Panc1 (cell line): ENCODE data around the gene ARMC2. TPM values are rescaled to one million over a fixed set of nuclear protein-coding genes. Genes with fewer than 3 reads are reported as not detected.

Source experiments
- ATAC-seq: fragments of 200-7000 bp; cut with Tn5 transposase; 2 replicates; pipeline ENCODE4 v1.9.1; 2020; ENCODE audit warnings: mild to moderate bottlenecking, moderate library complexity
- BruUV-seq: library from RNA; stranded (reverse); fragments of 400-500 nt; replicated peaks from 2 replicates; lab custom pipeline; 2021; lab: Mats Ljungman, UMichigan
- CTCF ChIA-PET: fragments of 300-600 bp; sonication (Branson Sonifier 250); formaldehyde crosslinking; loops from one replicate; lab custom pipeline; 2022; ENCODE audit warnings: antibody characterized with exemption; lab: Charles Lee
- POLR2A ChIA-PET: fragments of 300-600 bp; sonication (Branson Sonifier 250); formaldehyde crosslinking; loops from one replicate; lab custom pipeline; 2022; ENCODE audit warnings: antibody characterized with exemption; lab: Charles Lee
- DNase-seq: peaks from one replicate; pipeline ENCODE4 v3.0.0-alpha.2; 2010; ENCODE audit warnings: low read depth, low spot score
- H3K27ac ChIP-seq: 2 replicates; pipeline ENCODE4 v1.5.1; 2011; ENCODE audit warnings: mild to moderate bottlenecking, low read length, inconsistent platforms
- H3K27me3 ChIP-seq: fragments of 200-500 bp; sonication (Bioruptor generic); 2 replicates; pipeline ENCODE4 v1.6.0; 2014; ENCODE audit warnings: low read length, inconsistent platforms; ENCODE audit not compliant: control insufficient read depth, insufficient read depth
- H3K36me3 ChIP-seq: fragments of 200-500 bp; sonication (Bioruptor generic); 2 replicates; pipeline ENCODE4 v1.5.1; 2014; ENCODE audit warnings: inconsistent platforms, mild to moderate bottlenecking, low read length, moderate library complexity; ENCODE audit not compliant: control insufficient read depth, insufficient read depth
- H3K4me1 ChIP-seq: 2 replicates; pipeline ENCODE4 v1.5.1; 2011; ENCODE audit warnings: inconsistent platforms, mild to moderate bottlenecking, low read length, moderate library complexity; ENCODE audit not compliant: control insufficient read depth, insufficient read depth
- H3K4me3 ChIP-seq, 2 experiments: 2 replicates each; pipeline ENCODE4 v1.5.1; 2011 to 2012; ENCODE audit warnings: low read depth in 2 of 2, low read length in 2 of 2, mild to moderate bottlenecking in 2 of 2, inconsistent platforms in 1 of 2, moderate library complexity in 1 of 2
- H3K9me3 ChIP-seq: fragments of 200-500 bp; sonication (Bioruptor generic); 2 replicates; pipeline ENCODE4 v1.5.1; 2014; ENCODE audit warnings: low read depth, mild to moderate bottlenecking, inconsistent platforms, low read length, moderate library complexity; ENCODE audit not compliant: control insufficient read depth, insufficient read depth
- CTCF ChIP-seq: fragments of 450-650 bp; IDR thresholded peaks from 2 replicates; pipeline ENCODE4 v1.5.1; 2017; ENCODE audit warnings: mild to moderate bottlenecking
- POLR2AphosphoS5 ChIP-seq: IDR thresholded peaks from 2 replicates; pipeline ENCODE4 v1.6.1; 2012; ENCODE audit warnings: mild to moderate bottlenecking, low read depth, low read length, moderate library complexity
- REST ChIP-seq, 2 experiments: IDR thresholded peaks; 2 replicates each; pipeline ENCODE4 v1.6.1; 2011 to 2012; ENCODE audit warnings: low read depth in 2 of 2, control low read depth in 1 of 2, low read length in 1 of 2, mild to moderate bottlenecking in 1 of 2, moderate library complexity in 1 of 2; ENCODE audit not compliant: insufficient read depth in 1 of 2
- SIN3A ChIP-seq: IDR thresholded peaks from 2 replicates; pipeline ENCODE4 v1.6.1; 2012; ENCODE audit warnings: low read depth, mild to moderate bottlenecking, low read length, moderate library complexity, borderline replicate concordance; ENCODE audit not compliant: insufficient read depth
- TCF7L2 ChIP-seq: IDR thresholded peaks from 2 replicates; pipeline ENCODE4 v1.6.1; 2011; ENCODE audit warnings: mild to moderate bottlenecking, low read depth, low read length, inconsistent platforms
- in situ Hi-C: cut with HindIII; loops from 2 replicates; pipeline ENCODE4 v1.10.0; 2016; ENCODE audit warnings: low sequenced_read_pairs, low pct_unique_long_range_greater_than_20kb
- intact Hi-C: fragments of 100-400 bp; cut with micrococcal nuclease; formaldehyde crosslinking; loops from one replicate; pipeline ENCODE4 v1.10.0; 2022; ENCODE audit not compliant: unreplicated experiment
- total RNA-seq: library from RNA; stranded (reverse); gene quantifications from one replicate; pipeline ENCODE4 v1.2.1, GENCODE V29; 2021; ENCODE audit not compliant: unreplicated experiment

The ARMC2 gene
- total RNA-seq, 1 experiment from 2014 or later = 9.3 TPM

- ChIA-PET CTCF (no interaction called here), POLR2A (no interaction called here)
- intact Hi-C loops (no loop called here), in situ Hi-C loops (no loop called here)
- TSS peak; percentile 39 for BruUV-seq
- ATAC-seq = no peak
- Histone ChIP-seq H3K9me3 (no peaks in the 10 kb centered on the region), H3K27me3 (no peaks in the 10 kb centered on the region), H3K4me1 (no peaks in the 10 kb centered on the region), H3K27ac (no peak overlapping the region), H3K36me3 (no peaks in the 10 kb centered on the region), H3K4me3 (no peak overlapping the region)
- DNase-seq = no peak
- TF ChIP-seq CTCF (no peak), REST (IDR thresholded peaks at IDR 0.05; ENCODE audit: insufficient read depth in 1 of 2, low read depth in 2 of 2, low read length in 1 of 2) (no peak), TCF7L2 (no peak), POLR2AphosphoS5 (no peak), SIN3A (no peak)
These were observed 55.6 kb downstream of the ARMC2 start for GRCh38 chr6:108903796-108904195.

GRCh38 chr6:108904741-108905140 lies 56.5 kb downstream of the ARMC2 start:
- H3K4me1 ChIP-seq = no peaks in the 10 kb centered on the region
- H3K4me3 ChIP-seq = no peak overlapping the region
- in situ Hi-C loops = no loop called here
- no peak for ATAC-seq
- no peaks in the 10 kb centered on the region for H3K27me3 ChIP-seq
- H3K9me3 ChIP-seq = no peaks in the 10 kb centered on the region
- no peaks in the 10 kb centered on the region for H3K36me3 ChIP-seq
- H3K27ac ChIP-seq = no peak overlapping the region
- CTCF ChIA-PET = no interaction called here
- DNase-seq = no peak
- POLR2A ChIA-PET = no interaction called here
- BruUV-seq = no TSS peak
- intact Hi-C loops = no loop called here
- TF ChIP-seq CTCF (no peak), SIN3A (no peak)
